NCI-H2029 (cell line): ENCODE results near the gene SERPINA12.

Experiments used
- DNase-seq: peaks from one replicate; lab custom pipeline; 2025; lab: John Stamatoyannopoulos, UW

Gene SERPINA12

DNA sequence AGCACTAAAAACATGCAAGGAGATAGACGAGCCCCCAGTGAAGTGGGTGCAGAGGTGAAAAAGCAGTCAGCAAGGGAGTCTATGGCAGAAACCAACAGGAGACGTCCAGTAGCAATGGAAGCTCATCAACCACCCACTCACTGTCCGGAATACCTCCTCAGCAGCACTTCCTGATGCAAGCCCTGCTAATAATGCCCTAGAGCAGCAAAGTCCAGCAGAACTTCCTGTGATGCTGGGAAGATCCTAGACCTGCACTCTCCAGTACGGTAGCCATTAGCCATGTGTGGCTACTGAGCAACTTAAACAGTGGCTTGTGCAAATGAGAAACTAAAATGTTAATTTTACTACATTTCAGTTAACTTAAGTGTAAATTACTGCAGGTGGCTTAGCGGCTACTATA is 44.2 kb downstream of the SERPINA12 start:
- no peak for DNase-seq

DNA sequence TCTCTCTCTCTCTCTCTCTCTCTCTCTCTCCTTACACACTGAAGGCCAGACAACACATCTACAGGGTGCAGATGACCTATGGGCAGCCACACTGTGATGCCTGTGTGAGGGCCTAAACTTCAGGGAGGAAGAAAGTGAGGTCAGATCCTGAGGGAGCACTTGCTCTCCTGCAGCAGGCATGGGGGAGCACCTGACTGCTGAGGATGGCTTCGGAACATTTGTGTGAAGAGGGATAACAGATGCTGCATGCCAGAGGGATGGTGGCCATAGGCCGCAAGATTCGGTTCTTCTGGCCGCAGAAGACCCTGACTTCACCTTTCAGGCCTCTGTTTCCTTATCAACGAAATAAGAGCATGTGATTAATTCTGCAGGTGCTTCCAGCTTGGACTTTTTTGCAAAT is 45.0 kb downstream of the SERPINA12 start:
- DNase-seq: no peak

GRCh38 chr14:94462763-94463572 is 46.3 kb downstream of the SERPINA12 start:
- DNase-seq: no peak

DNA sequence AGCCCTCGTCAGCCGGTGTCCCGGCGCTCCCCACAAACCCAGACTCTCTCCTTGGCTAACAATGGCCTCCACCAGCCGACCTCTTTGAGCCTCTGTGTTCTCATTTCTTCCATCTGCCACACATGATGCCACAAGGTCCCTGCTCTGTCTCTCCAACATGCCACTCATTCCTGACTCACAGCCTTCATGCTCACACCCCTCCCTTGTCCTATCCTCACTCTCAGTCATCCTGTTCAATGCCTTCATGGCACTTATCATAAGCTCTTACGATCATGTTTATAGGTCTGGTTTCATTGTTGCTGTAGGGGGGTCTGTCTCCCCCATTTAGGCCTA is 47.1 kb downstream of the SERPINA12 start:
- DNase-seq: no peak

DNA sequence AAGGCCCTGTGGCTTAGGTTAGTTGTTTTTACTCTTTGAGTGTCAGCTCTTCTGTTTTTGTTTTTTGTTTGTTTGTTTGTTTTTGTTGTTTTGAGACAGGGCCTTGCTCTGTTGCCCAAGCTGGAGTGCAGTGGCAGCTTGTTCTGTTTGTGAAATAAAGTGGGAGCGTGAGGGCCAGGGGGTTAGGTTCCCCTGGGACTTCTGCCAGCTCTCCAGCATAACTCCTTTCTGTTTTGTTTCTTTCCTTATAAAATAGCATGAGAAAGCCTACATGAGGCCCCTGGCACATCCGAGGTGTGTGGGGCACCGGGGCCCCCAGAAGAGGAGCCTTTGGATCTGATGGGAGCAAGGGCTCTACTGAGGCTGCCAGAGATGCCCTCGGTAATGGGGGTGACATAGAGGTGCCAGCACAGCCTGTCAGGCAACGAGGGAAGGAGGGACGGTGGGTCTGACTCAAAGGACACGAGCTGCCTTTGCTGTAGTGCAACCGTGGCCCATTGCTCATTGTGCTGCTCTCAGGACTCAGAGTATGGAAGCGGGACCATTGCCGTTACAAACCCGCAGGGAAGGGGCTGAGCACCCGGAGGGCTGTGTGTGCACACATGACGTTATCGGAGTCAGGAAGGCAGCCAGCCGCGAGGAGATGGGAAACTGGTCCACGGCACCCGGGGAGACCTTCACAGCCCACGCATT is 47.6 kb downstream of the SERPINA12 start:
- no peak for DNase-seq

- no peak for DNase-seq
These were observed 48.4 kb downstream of the SERPINA12 start for GRCh38 chr14:94460631-94461416.

GRCh38 chr14:94458558-94459205 is 50.6 kb downstream of the SERPINA12 start:
- no peak for DNase-seq

DNA sequence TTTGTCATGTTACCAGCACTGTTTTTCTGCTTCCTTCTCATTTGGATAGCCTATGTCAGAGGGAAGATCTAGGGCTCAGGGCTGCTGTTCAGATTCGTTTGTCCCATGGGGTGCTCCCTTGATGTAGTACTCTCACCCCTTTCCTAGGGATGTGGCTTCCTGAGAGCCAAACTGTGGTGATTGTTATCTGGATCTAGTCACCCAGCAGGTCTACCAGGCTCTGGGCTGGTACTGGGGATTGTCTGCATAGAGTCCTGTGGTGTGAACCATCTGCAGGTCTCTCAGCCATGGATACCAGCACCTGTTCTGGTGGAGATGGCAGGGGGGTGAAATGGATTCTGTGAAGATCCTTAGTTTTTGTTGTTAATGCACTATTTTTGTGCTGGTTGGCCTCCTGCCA is 51.2 kb downstream of the SERPINA12 start:
- DNase-seq: no peak

GRCh38 chr14:94455928-94456327 is 53.3 kb downstream of the SERPINA12 start:
- DNase-seq: no peak

GRCh38 chr14:94451826-94452225 is 57.4 kb downstream of the SERPINA12 start:
- no peak for DNase-seq

GRCh38 chr14:94451091-94451771 is 58.0 kb downstream of the SERPINA12 start:
- DNase-seq: no peak

- no peak for DNase-seq
These were observed 58.6 kb downstream of the SERPINA12 start for GRCh38 chr14:94450722-94451090.

DNA sequence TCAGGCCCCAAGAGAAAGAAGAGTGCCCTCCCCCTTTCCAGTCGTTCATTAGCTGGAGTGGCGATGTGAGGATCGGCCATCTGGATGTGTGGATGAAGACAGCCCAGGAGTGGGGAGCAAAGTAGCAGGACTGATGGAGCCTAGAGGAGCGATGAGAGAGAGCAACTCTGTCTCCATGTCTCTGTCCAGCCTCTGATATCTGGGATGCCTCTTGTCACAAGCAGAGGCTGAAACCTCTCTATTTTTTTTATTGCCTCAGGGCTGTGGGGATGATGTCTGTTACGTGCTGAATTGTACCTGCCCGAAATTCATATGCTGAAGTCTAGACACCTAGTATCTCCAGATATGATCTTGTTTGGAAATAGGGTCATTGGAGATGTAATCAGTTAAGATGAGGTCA is 59.3 kb downstream of the SERPINA12 start:
- DNase-seq: no peak

GRCh38 chr14:94448071-94448808 is 61.0 kb downstream of the SERPINA12 start:
- DNase-seq: no peak

- DNase-seq: no peak
These were observed 62.1 kb downstream of the SERPINA12 start for GRCh38 chr14:94447206-94447605.

GRCh38 chr14:94446126-94446525 is 63.1 kb downstream of the SERPINA12 start:
- DNase-seq: no peak

DNA sequence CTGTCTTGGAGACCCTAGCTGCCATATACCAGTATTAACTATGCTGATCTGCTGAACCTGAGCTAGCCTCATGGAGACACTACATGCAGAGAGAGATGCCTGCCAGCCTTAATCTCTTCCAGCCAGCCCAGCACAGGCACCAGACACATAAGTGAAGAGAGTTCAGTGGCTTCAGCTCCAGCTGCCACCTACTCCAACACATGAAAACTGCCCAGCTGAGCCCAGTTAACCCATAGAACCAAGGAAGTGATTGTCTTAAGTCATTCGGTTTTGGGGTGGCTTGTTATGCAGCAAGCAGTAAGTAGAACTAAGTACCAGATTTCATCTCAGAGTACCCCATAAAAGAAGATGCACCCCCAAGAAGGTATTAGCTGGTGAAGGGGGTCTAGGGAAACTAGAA is 64.3 kb downstream of the SERPINA12 start:
- DNase-seq: no peak

- DNase-seq: no peak
These were observed 67.6 kb downstream of the SERPINA12 start for GRCh38 chr14:94441531-94442205.

DNA sequence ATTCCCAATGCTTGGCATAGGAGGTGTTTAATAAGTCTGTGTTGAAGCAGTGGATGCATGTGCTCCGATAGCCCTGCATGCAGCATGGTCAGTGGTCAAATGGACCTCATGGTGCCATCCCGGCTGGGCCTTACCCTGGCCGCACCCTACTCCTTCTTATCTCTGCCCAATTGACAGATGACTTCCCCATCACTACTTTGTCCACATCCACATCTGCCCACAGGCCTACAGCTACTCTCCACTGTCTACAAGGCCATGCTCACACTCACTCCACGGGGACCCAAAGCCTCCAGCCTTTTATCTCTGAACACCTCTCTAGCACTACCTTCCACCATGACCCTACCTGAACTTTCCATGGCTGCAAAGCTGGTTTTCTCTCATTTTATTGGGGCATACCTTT is 68.1 kb downstream of the SERPINA12 start:
- no peak for DNase-seq

GRCh38 chr14:94439453-94440057 is 69.7 kb downstream of the SERPINA12 start:
- DNase-seq: no peak
